ENCODE data around the gene SCARF2. TPM values are rescaled to one million over a fixed set of nuclear protein-coding genes. Genes with fewer than 3 reads are reported as not detected.
"Not testable (repeated sequence)": the region's sequence is repeated elsewhere in the genome, so short reads cannot be mapped to it uniquely, and the experiment has no call there.

The SCARF2 gene
- polyA plus RNA-seq, 1 donor from 2014 or later, result 5.0 TPM

DNA sequence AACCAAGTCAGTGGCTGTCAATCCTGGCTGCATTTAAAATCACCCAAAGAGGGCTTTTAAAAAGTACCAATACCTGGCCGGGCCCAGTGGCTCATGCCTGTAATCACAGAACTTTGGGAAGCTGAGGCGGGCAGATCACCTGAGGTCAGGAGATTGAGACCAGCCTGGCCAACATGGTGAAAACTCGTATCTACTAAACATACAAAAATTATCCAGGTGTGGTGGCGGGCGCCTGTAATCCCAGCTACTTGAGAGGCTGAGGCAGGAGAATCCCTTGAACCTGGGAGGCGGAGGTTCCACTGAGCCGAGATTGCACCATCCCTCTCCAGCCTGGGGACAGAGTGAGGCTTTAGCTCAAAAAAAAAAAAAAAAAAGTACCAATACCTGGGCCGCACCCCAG, 61.3 kb downstream of the SCARF2 start:
- not testable (repeated sequence) for H3F3A ChIP-seq (ENCODE audit: insufficient read depth, low read length, poor library complexity, severe bottlenecking); H3K36me3 ChIP-seq (ENCODE audit: insufficient read depth, low read length); H3K4me2 ChIP-seq (ENCODE audit: low read length); H3K27ac ChIP-seq (ENCODE audit: low read length); H2AFZ ChIP-seq (ENCODE audit: low read depth, low read length); H3K79me2 ChIP-seq (replicated peaks; ENCODE audit: insufficient read depth, low read length); H3K4me3 ChIP-seq (ENCODE audit: low read length); H3K9me3 ChIP-seq (ENCODE audit: low read length); H3K9ac ChIP-seq (ENCODE audit: low read length); H3K9me2 ChIP-seq (ENCODE audit: insufficient read depth, low read length); H3K27me3 ChIP-seq (ENCODE audit: insufficient read depth, low read depth, low read length); H4K20me1 ChIP-seq (ENCODE audit: insufficient read depth)

Small RNAs within 50 kb of the gene (small RNA-seq; reads per million reads assigned to genes)
- 0 to 1.2 (median 0) reads per million in 3 experiments for gene RF00019
- gene RN7SL812P, result 0 to 0.08 (median 0) reads per million in 3 experiments
- gene RNU6-225P, result 0 reads per million in 3 experiments
- 0.07 to 0.33 (median 0.10) reads per million in 3 experiments for gene RNY1P9

Other genes starting within 250 kb of the SCARF2 start
- gene RTN4R, start 169.5 kb downstream of the SCARF2 start, polyA plus RNA-seq, result 12.1 and 13.6 TPM in 2 replicates
- 117 and 125 TPM in 2 replicates for gene DGCR6L, start 117.8 kb downstream of the SCARF2 start, polyA plus RNA-seq
- 75.6 and 79.5 TPM in 2 replicates for gene ZNF74, start 43.7 kb downstream of the SCARF2 start, polyA plus RNA-seq
- gene KLHL22, start 58.0 kb upstream of the SCARF2 start, polyA plus RNA-seq, result 59.5 and 68.6 TPM in 2 replicates
- gene MED15, start 69.8 kb upstream of the SCARF2 start, polyA plus RNA-seq, result 13.2 and 17.9 TPM in 2 replicates

Measured in neural cell (in vitro differentiated cells).